Measurements from ENCODE around the gene GPR4. TPM values are rescaled to one million over a fixed set of nuclear protein-coding genes. Genes with fewer than 3 reads are reported as not detected.

GPR4 gene
- total RNA-seq, 1 experiment from 2014 or later: 0.07 TPM

GRCh38 chr19:45597425-45598111 lies 4.4 kb downstream of the GPR4 start:
- Mint-ChIP-seq H3K27ac (0 out of 7 replicates have a peak overlapping the region, but pooled peaks of 1 of the 3 experiments have one; percentile 28), H3K9me3 (no peaks in the 10 kb centered on the region; a peak in 2 of 5 replicates), H3K4me3 (peak overlapping the region; percentile 52 to 76), H3K27me3 (ENCODE audit: low read depth) (peaks cover 75% of the 10 kb centered on the region), H3K4me1 (peaks cover 33 to 67% of the 10 kb centered on the region in 2 experiments), H3K36me3 (ENCODE audit: insufficient read depth in 1 of 3, low read depth in 3 of 3) (peaks cover 0 to 3% (median 0%) of the 10 kb centered on the region in 3 experiments; a peak in 2 of 7 replicates)
- Histone ChIP-seq H4K8ac (replicated peaks; ENCODE audit: insufficient read length, low read depth, low read length) (no peak overlapping the region), H3K23ac (ENCODE audit: insufficient read length, low read depth, low read length) (no peak overlapping the region), H3K9me3 (ENCODE audit: control insufficient read depth, low read depth, low read length) (no peaks in the 10 kb centered on the region), H3K18ac (ENCODE audit: insufficient read length, low read depth, low read length) (no peak overlapping the region), H2BK120ac (ENCODE audit: low read depth, low read length, poor library complexity, severe bottlenecking) (no peak overlapping the region), H3K27me3 (ENCODE audit: insufficient read depth, low read length) (peaks cover 34% of the 10 kb centered on the region), H2BK5ac (ENCODE audit: insufficient read length, low read length) (no peak overlapping the region), H2BK12ac (ENCODE audit: insufficient read length, low read depth, low read length) (no peak overlapping the region), H3K27ac (ENCODE audit: insufficient read length, low read depth, low read length) (no peak overlapping the region), H3K79me1 (ENCODE audit: insufficient read depth, low read depth, low read length, poor library complexity, severe bottlenecking) (no peaks in the 10 kb centered on the region), H3K4me2 (ENCODE audit: insufficient read depth, insufficient read length, low read length) (peak overlapping the region; percentile 65), H3K56ac (ENCODE audit: insufficient read length, low read depth, low read length) (no peak overlapping the region), H3K9ac (ENCODE audit: extremely low read depth, insufficient read length, low read length) (no peak overlapping the region), H4K20me1 (ENCODE audit: control insufficient read depth, insufficient read depth, insufficient read length) (no peaks in the 10 kb centered on the region), H4K91ac (ENCODE audit: insufficient read length, low read depth, low read length) (no peak overlapping the region), H2AK5ac (ENCODE audit: insufficient read length, low read length) (no peak overlapping the region), H3K23me2 (ENCODE audit: insufficient read length, low read depth, low read length, poor library complexity, severe bottlenecking) (peaks cover 6% of the 10 kb centered on the region), H3K4me1 (ENCODE audit: insufficient read depth, low read length) (no peaks in the 10 kb centered on the region), H2AFZ (ENCODE audit: low read length) (no peak overlapping the region), H2BK15ac (ENCODE audit: low read depth, low read length) (no peak overlapping the region), H2BK20ac (ENCODE audit: low read depth, low read length, poor library complexity, severe bottlenecking) (no peak overlapping the region), H3K4ac (ENCODE audit: low read depth, low read length) (no peak overlapping the region), H3T11ph (ENCODE audit: low read length) (no peak overlapping the region), H3K79me2 (ENCODE audit: insufficient read depth, low read length) (no peaks in the 10 kb centered on the region), H4K5ac (ENCODE audit: insufficient read length, low read depth, low read length) (no peak overlapping the region), H3K14ac (ENCODE audit: insufficient read depth, low read length) (no peak overlapping the region)
- no CpG with 5 or more reads among the region's 5 CpGs for WGBS (ENCODE audit: extremely low coverage, insufficient read length, low lambda C conversion rate)
- TF ChIP-seq CTCF (conservative IDR thresholded peaks at IDR 0.05): no peak
- no peak for DNase-seq
